GM19463 (cell line): ENCODE data around the gene OR8D1.
A peak's percentile ranks its signal among the peaks of the same experiment; 100 is the strongest.

Source experiments
- ATAC-seq: cut with Tn5 transposase; IDR thresholded peaks from one replicate; pipeline ENCODE4 v1.9.1; 2021; ENCODE audit warnings: mild to moderate bottlenecking, moderate library complexity; ENCODE audit not compliant: unreplicated experiment

OR8D1 gene

GRCh38 chr11:124313849-124314248 lies at the start of gene OR8D1:
Gene OR8D1, minus strand, starts transcription at chr11:124313949. Its CDS starts 3,183 bp downstream, at chr11:124310766.
- ATAC-seq = no peak

- ATAC-seq = no peak
These were observed 45.8 kb upstream of the OR8D1 start for GRCh38 chr11:124359566-124359965.

- no peak for ATAC-seq
These were observed 32.7 kb upstream of the OR8D1 start for GRCh38 chr11:124346311-124346955.

- no peak for ATAC-seq
These were observed 30.6 kb upstream of the OR8D1 start for GRCh38 chr11:124344346-124344745.

GRCh38 chr11:124340142-124340447 lies 26.3 kb upstream of the OR8D1 start:
- no peak for ATAC-seq

GRCh38 chr11:124339396-124340141 lies 25.8 kb upstream of the OR8D1 start:
- ATAC-seq = no peak

GRCh38 chr11:124331873-124332272 lies 18.1 kb upstream of the OR8D1 start:
- ATAC-seq = no peak

GRCh38 chr11:124329787-124330478 lies 16.2 kb upstream of the OR8D1 start:
- ATAC-seq = peak; percentile 88

- ATAC-seq = no peak
These were observed 14.0 kb upstream of the OR8D1 start for GRCh38 chr11:124327775-124328174.

GRCh38 chr11:124322356-124322755 lies 8.6 kb upstream of the OR8D1 start:
- no peak for ATAC-seq

- ATAC-seq = no peak
These were observed 6.3 kb upstream of the OR8D1 start, which contains the start of gene OR8D2 for GRCh38 chr11:124320097-124320496. Gene OR8D2, minus strand, starts transcription at chr11:124320197. Its CDS starts 0 bp downstream, at chr11:124320197.

- no peak for ATAC-seq
These were observed 1.3 kb upstream of the OR8D1 start for GRCh38 chr11:124315052-124315451.

- no peak for ATAC-seq
These were observed 618 bp downstream of the OR8D1 start for GRCh38 chr11:124313131-124313530.

GRCh38 chr11:124311670-124312069 lies 2.1 kb downstream of the OR8D1 start:
- ATAC-seq = no peak

- ATAC-seq = no peak
These were observed 2.5 kb downstream of the OR8D1 start for GRCh38 chr11:124311269-124311668.

GRCh38 chr11:124310721-124311120 lies 3.0 kb downstream of the OR8D1 start:
- no peak for ATAC-seq

- no peak for ATAC-seq
These were observed 6.7 kb downstream of the OR8D1 start for GRCh38 chr11:124307093-124307492.

- ATAC-seq = no peak
These were observed 11.2 kb downstream of the OR8D1 start for GRCh38 chr11:124302347-124303125.

GRCh38 chr11:124301548-124301947 lies 12.2 kb downstream of the OR8D1 start:
- no peak for ATAC-seq

GRCh38 chr11:124297921-124298320 lies 15.8 kb downstream of the OR8D1 start:
- ATAC-seq = no peak

- no peak for ATAC-seq
These were observed 17.7 kb downstream of the OR8D1 start for GRCh38 chr11:124296016-124296415.
